H1 (cell line): Measurements from ENCODE around the gene STK39. TPM values are rescaled to one million over a fixed set of nuclear protein-coding genes. Genes with fewer than 3 reads are reported as not detected.

Source experiments
- CTCF ChIA-PET: fragments of 300-600 bp; sonication (Branson Sonifier 250); formaldehyde crosslinking; loops from one replicate; lab custom pipeline; 2021; ENCODE audit not compliant: partially characterized antibody; lab: Charles Lee
- POLR2A ChIA-PET: fragments of 300-600 bp; sonication (Branson Sonifier 250); formaldehyde crosslinking; loops from one replicate; lab custom pipeline; 2021; ENCODE audit warnings: inconsistent platforms; ENCODE audit not compliant: partially characterized antibody; lab: Charles Lee
- DNase-seq, 2 experiments: peaks; one replicate each; pipeline versions ENCODE4 v3.0.0 to v3.0.0-alpha.2; 2010 to 2022; ENCODE audit warnings: low spot score in 2 of 2, low read depth in 1 of 2, mixed read lengths in 1 of 2
- FAIRE-seq: peaks from 2 replicates; lab custom pipeline; 2011; peaks lifted over from hg19 to GRCh38; lab: Jason Lieb, UNC
- H2AFZ ChIP-seq: 2 replicates; pipeline ENCODE4 v1.8.1; 2012; ENCODE audit warnings: low read length, inconsistent platforms
- H2AK5ac ChIP-seq: 2 replicates; pipeline ENCODE4 v1.6.1; 2013; ENCODE audit warnings: low read depth, low read length
- H2BK120ac ChIP-seq: replicated peaks from 2 replicates; pipeline ENCODE3; 2013; ENCODE audit warnings: low read depth, low read length, inconsistent platforms
- H2BK12ac ChIP-seq: 2 replicates; pipeline ENCODE4 v1.6.1; 2013; ENCODE audit warnings: low read depth, low read length
- H2BK15ac ChIP-seq: 2 replicates; pipeline ENCODE4 v1.6.1; 2013; ENCODE audit warnings: low read length
- H2BK20ac ChIP-seq: 2 replicates; pipeline ENCODE4 v1.6.1; 2013; ENCODE audit warnings: low read length
- H2BK5ac ChIP-seq: 2 replicates; pipeline ENCODE4 v1.6.1; 2013; ENCODE audit warnings: low read depth, low read length
- H3K14ac ChIP-seq: 2 replicates; pipeline ENCODE4 v1.6.1; 2013; ENCODE audit warnings: inconsistent platforms; ENCODE audit not compliant: insufficient read length
- H3K18ac ChIP-seq: 2 replicates; pipeline ENCODE4 v1.6.1; 2013; ENCODE audit warnings: low read length; ENCODE audit errors: extremely low read depth
- H3K23ac ChIP-seq: 2 replicates; pipeline ENCODE4 v1.6.1; 2013; ENCODE audit warnings: inconsistent platforms; ENCODE audit not compliant: insufficient read length
- H3K23me2 ChIP-seq: 2 replicates; pipeline ENCODE4 v1.6.1; 2013; ENCODE audit warnings: low read depth, low read length
- H3K27ac ChIP-seq: 2 replicates; pipeline ENCODE4 v1.6.1; 2011; ENCODE audit warnings: low read depth, low read length, inconsistent platforms
- H3K27me3 ChIP-seq, 4 experiments: replicated peaks in 1 of 4; 1 replicate in 1 of 4; 2 replicates in 3 of 4; pipeline versions ENCODE4 v1.6.1 to v1.8.1; 2011 to 2013; ENCODE audit warnings: low read length in 3 of 4, mild to moderate bottlenecking in 3 of 4, inconsistent platforms in 2 of 4, mixed read lengths in 2 of 4, moderate library complexity in 1 of 4; ENCODE audit not compliant: control insufficient read depth in 3 of 4, insufficient read depth in 3 of 4; ENCODE audit errors: extremely low read depth in 1 of 4
- H3K36me3 ChIP-seq, 4 experiments: 2 replicates each; pipeline versions ENCODE4 v1.6.1 to v1.8.1; 2011 to 2013; ENCODE audit warnings: mild to moderate bottlenecking in 4 of 4, low read length in 3 of 4, moderate library complexity in 2 of 4, control low read depth in 1 of 4, inconsistent platforms in 1 of 4; ENCODE audit not compliant: insufficient read depth in 4 of 4, control insufficient read depth in 2 of 4
- H3K4ac ChIP-seq: replicated peaks from 2 replicates; pipeline ENCODE3; 2013; ENCODE audit warnings: low read length, low read depth, mixed read lengths, inconsistent platforms; ENCODE audit not compliant: insufficient read length
- H3K4me1 ChIP-seq, 4 experiments: replicated peaks in 1 of 4; 1 replicate in 1 of 4; 2 replicates in 3 of 4; pipeline versions ENCODE4 v1.6.1 to v1.8.1; 2011 to 2013; ENCODE audit warnings: low read length in 3 of 4, inconsistent platforms in 2 of 4, mixed read lengths in 1 of 4; ENCODE audit not compliant: insufficient read depth in 4 of 4, control insufficient read depth in 3 of 4
- H3K4me2 ChIP-seq, 2 experiments: 2 replicates each; pipeline versions ENCODE4 v1.6.1 to v1.8.1; 2011 to 2013; ENCODE audit warnings: low read depth in 2 of 2, low read length in 2 of 2, control low read depth in 1 of 2, inconsistent platforms in 1 of 2, mild to moderate bottlenecking in 1 of 2; ENCODE audit not compliant: insufficient read depth in 1 of 2
- H3K4me3 ChIP-seq, 4 experiments: fragments of 200-600, 300-600 bp in 1 of 4; sonication (generic), shearing (Covaris generic), sonication (Bioruptor Twin) in 1 of 4; 2 replicates each; pipeline versions ENCODE4 v1.5.1 to v1.8.1; 2011 to 2016; ENCODE audit warnings: low read length in 4 of 4, low read depth in 3 of 4, control low read depth in 2 of 4, inconsistent platforms in 2 of 4, mild to moderate bottlenecking in 2 of 4, mixed read lengths in 1 of 4, moderate library complexity in 1 of 4; ENCODE audit not compliant: insufficient read depth in 2 of 4; ENCODE audit errors: extremely low read depth in 1 of 4
- H3K56ac ChIP-seq: replicated peaks from 2 replicates; pipeline ENCODE3; 2013; ENCODE audit warnings: low read depth, mild to moderate bottlenecking, mixed read lengths, low read length, inconsistent platforms; ENCODE audit not compliant: insufficient read length
- H3K79me1 ChIP-seq: 2 replicates; pipeline ENCODE4 v1.6.1; 2013; ENCODE audit warnings: low read depth, low read length, control low read depth
- H3K79me2 ChIP-seq, 2 experiments: 2 replicates each; pipeline versions ENCODE4 v1.6.1 to v1.8.1; 2012 to 2013; ENCODE audit warnings: low read length in 2 of 2, mild to moderate bottlenecking in 2 of 2, inconsistent platforms in 1 of 2; ENCODE audit not compliant: insufficient read depth in 2 of 2, control insufficient read depth in 1 of 2
- H3K9ac ChIP-seq, 4 experiments: replicated peaks in 1 of 4; 1 replicate in 1 of 4; 2 replicates in 3 of 4; pipeline versions ENCODE4 v1.6.1 to v1.8.1; 2011 to 2013; ENCODE audit warnings: low read depth in 3 of 4, low read length in 3 of 4, control low read depth in 2 of 4, mild to moderate bottlenecking in 2 of 4, moderate library complexity in 2 of 4, inconsistent platforms in 1 of 4; ENCODE audit errors: extremely low read depth in 1 of 4
- H3K9me3 ChIP-seq, 2 experiments: 2 replicates each; pipeline versions ENCODE4 v1.6.1 to v1.8.1; 2012 to 2013; ENCODE audit warnings: mild to moderate bottlenecking in 2 of 2, moderate library complexity in 2 of 2, control low read depth in 1 of 2, inconsistent platforms in 1 of 2, low read depth in 1 of 2, low read length in 1 of 2, mixed read lengths in 1 of 2; ENCODE audit not compliant: insufficient read depth in 2 of 2
- H4K20me1 ChIP-seq, 2 experiments: replicated peaks in 1 of 2; 2 replicates each; pipeline versions ENCODE3 to v1.8.1; 2011 to 2013; ENCODE audit warnings: inconsistent platforms in 2 of 2, low read length in 2 of 2, mild to moderate bottlenecking in 1 of 2; ENCODE audit not compliant: insufficient read depth in 2 of 2, control insufficient read depth in 1 of 2
- H4K5ac ChIP-seq: 2 replicates; pipeline ENCODE4 v1.6.1; 2013; ENCODE audit warnings: low read length, low read depth, mixed read lengths, inconsistent platforms; ENCODE audit not compliant: insufficient read length
- H4K8ac ChIP-seq: 2 replicates; pipeline ENCODE4 v1.8.0; 2013; ENCODE audit warnings: mild to moderate bottlenecking, moderate library complexity, low read length, inconsistent platforms; ENCODE audit not compliant: insufficient read depth; ENCODE audit errors: extremely low read depth
- H4K91ac ChIP-seq: replicated peaks from 2 replicates; pipeline ENCODE3; 2013; ENCODE audit warnings: low read length, mixed read lengths, inconsistent platforms; ENCODE audit not compliant: insufficient read length
- CEBPB ChIP-seq: IDR thresholded peaks from 2 replicates; pipeline ENCODE4 v1.6.1; 2012; ENCODE audit warnings: low read depth, low read length
- POLR2A ChIP-seq, 2 experiments: IDR thresholded peaks; 1 replicate in 1 of 2; 2 replicates in 1 of 2; pipeline ENCODE4 v1.6.1; 2011; ENCODE audit warnings: low read depth in 2 of 2, low read length in 2 of 2, mild to moderate bottlenecking in 2 of 2; ENCODE audit errors: control extremely low read depth in 1 of 2
- YY1 ChIP-seq: IDR thresholded peaks from 2 replicates; pipeline ENCODE4 v1.6.1; 2011; ENCODE audit warnings: low read depth, mild to moderate bottlenecking, low read length
- WGBS, 2 experiments: shearing (Covaris generic) in 1 of 2; methylation state at CpG; one replicate each; pipeline versions ENCODE4 v1.1.6 to v1.1.7; 2013 to 2015; ENCODE audit warnings: low lambda C conversion rate in 2 of 2, mixed read lengths in 2 of 2, inconsistent platforms in 1 of 2, low coverage in 1 of 2, missing lambda C conversion rate in 1 of 2; ENCODE audit not compliant: insufficient replicate concordance in 2 of 2, insufficient coverage in 1 of 2, insufficient read length in 1 of 2; ENCODE audit errors: extremely low coverage in 1 of 2, missing lambda C conversion rate in 1 of 2; 5-methylcytosine and 5-hydroxymethylcytosine counted together
- polyA plus RNA-seq, 7 experiments: library from polyadenylated mRNA; depleted of rRNA in 3 of 7; stranded (reverse) in 5 of 7; unstranded in 2 of 7; fragments of >200 nt in 5 of 7; fragments of 200-250 nt in 2 of 7; gene quantifications; 1 replicate in 5 of 7; 2 replicates in 1 of 7; 4 replicates in 1 of 7; pipeline versions ENCODE4 v1.2.1 to v1.2.3, GENCODE V29; 2011 to 2013; ENCODE audit warnings: missing spikeins in 2 of 7, mixed read lengths in 2 of 7
- total RNA-seq: library from RNA; stranded (reverse); fragmentation: NEBNext Ultra II Directional; extraction: Animal tissue kit (Norgen Biotek cat#: 25700); gene quantifications from 2 replicates; pipeline ENCODE4 v1.2.1, GENCODE V29; 2021

STK39 gene
- total and polyA plus RNA-seq, 2 of the 8 experiments (the other 6 are each of a cell fraction or from before 2014, with no cell fraction given): 13.7 to 23.8 TPM

DNA sequence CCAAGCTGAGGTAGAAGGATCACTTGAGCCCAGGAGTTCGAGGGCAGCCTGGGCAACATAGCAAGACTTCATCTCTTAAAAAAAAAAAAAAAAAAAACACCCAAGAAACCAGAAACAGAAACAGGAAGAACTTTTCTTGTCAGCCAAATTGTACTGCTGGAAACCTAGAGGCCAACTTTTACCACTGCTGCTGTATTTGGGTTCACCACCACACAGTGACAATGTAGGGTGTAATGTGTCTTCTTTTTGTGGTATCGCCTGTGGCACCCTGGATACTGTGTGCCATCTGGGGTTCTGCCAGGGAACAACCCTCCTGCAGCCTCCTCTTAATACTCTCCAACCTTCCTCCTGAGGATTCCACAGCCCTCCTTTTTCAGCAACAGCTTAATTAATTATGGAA lies 72.6 kb downstream of the STK39 start:
- 73% methylated on average over 2 of the region's 2 CpGs; no CpG with 5 or more reads in 1 of the 2 experiments for WGBS, 2 experiments
- Histone ChIP-seq H2AK5ac (no peak overlapping the region), H3K79me1 (no peaks in the 10 kb centered on the region), H3K27ac (no peak overlapping the region), H3K14ac (no peak overlapping the region), H3K79me2 (no peaks in the 10 kb centered on the region), H2BK5ac (no peak overlapping the region), H3K4ac (no peak overlapping the region), H3K23ac (no peak overlapping the region), H3K9ac (no peak overlapping the region), H2AFZ (no peak overlapping the region), H4K5ac (no peak overlapping the region), H3K4me1 (peaks cover 0 to 9% (median 3%) of the 10 kb centered on the region in 4 experiments; a peak in 3 of 7 replicates)
- CTCF ChIA-PET: interaction anchor here (0.5 to 1.4 kb wide), 4 partner anchors 24 to 159 kb away, joined by 3 to 4 read pairs (median 4); no protein-coding TSS in a partner anchor
- no peak for TF ChIP-seq CEBPB
- no peak for TF ChIP-seq YY1
- TF ChIP-seq POLR2A (IDR thresholded peaks at IDR 0.05; ENCODE audit: control extremely low read depth in 1 of 2, low read depth in 2 of 2, low read length in 2 of 2): no peak
- TF ChIP-seq, all 59 proteins: peak for 0
- H2BK120ac ChIP-seq: no peak overlapping the region
- no peak overlapping the region for H3K4me2 ChIP-seq
- POLR2A ChIA-PET: no interaction called here
- H3K9me3 ChIP-seq: no peaks in the 10 kb centered on the region
- no peak overlapping the region for H3K4me3 ChIP-seq
- no peaks in the 10 kb centered on the region for H3K23me2 ChIP-seq
- no peak overlapping the region for H3K18ac ChIP-seq
- no peaks in the 10 kb centered on the region for H3K27me3 ChIP-seq
- no peak overlapping the region for H2BK15ac ChIP-seq
- H3K56ac ChIP-seq: no peak overlapping the region
- H2BK12ac ChIP-seq: no peak overlapping the region
- no peak overlapping the region for H4K91ac ChIP-seq
- DNase-seq (no peak), FAIRE-seq (no peak)
- H4K20me1 ChIP-seq: no peaks in the 10 kb centered on the region
- no peak overlapping the region for H2BK20ac ChIP-seq
- H3K36me3 ChIP-seq: no peaks in the 10 kb centered on the region
- H4K8ac ChIP-seq: no peak overlapping the region
